Neuronal stem cell (in vitro differentiated cells): ENCODE data around the gene TRIM71.

Experiments used
- DNase-seq: peaks from one replicate; pipeline ENCODE4 v3.0.0-alpha.2; 2013; ENCODE audit warnings: low spot score
- H2AFZ ChIP-seq: one replicate; pipeline ENCODE4 v1.6.1; 2013; ENCODE audit warnings: mild to moderate bottlenecking, low read length, inconsistent platforms
- H2AK5ac ChIP-seq: 2 replicates; pipeline ENCODE4 v1.6.1; 2013; ENCODE audit warnings: low read depth, mild to moderate bottlenecking, inconsistent platforms, low read length, moderate library complexity, mixed read lengths
- H2BK120ac ChIP-seq: 2 replicates; pipeline ENCODE4 v1.6.1; 2013; ENCODE audit warnings: low read depth, mild to moderate bottlenecking, inconsistent platforms, low read length, moderate library complexity, mixed read lengths
- H2BK12ac ChIP-seq: one replicate; pipeline ENCODE4 v1.6.1; 2013; ENCODE audit warnings: low read length, inconsistent platforms
- H2BK15ac ChIP-seq: 2 replicates; pipeline ENCODE4 v1.6.1; 2013; ENCODE audit warnings: mild to moderate bottlenecking, low read length, inconsistent platforms, mixed read lengths
- H2BK5ac ChIP-seq: one replicate; pipeline ENCODE4 v1.6.1; 2013; ENCODE audit warnings: inconsistent platforms, mild to moderate bottlenecking, low read length, moderate library complexity
- H3K14ac ChIP-seq: one replicate; pipeline ENCODE4 v1.6.1; 2013; ENCODE audit warnings: low read length, inconsistent platforms
- H3K18ac ChIP-seq: 2 replicates; pipeline ENCODE4 v1.6.1; 2013; ENCODE audit warnings: low read length, inconsistent platforms
- H3K23ac ChIP-seq: 2 replicates; pipeline ENCODE4 v1.6.1; 2013; ENCODE audit warnings: low read depth, mild to moderate bottlenecking, mixed read lengths, low read length, inconsistent platforms; ENCODE audit not compliant: poor library complexity
- H3K27ac ChIP-seq: replicated peaks from 3 replicates; pipeline ENCODE4 v1.5.1; 2013; ENCODE audit warnings: low read length, inconsistent platforms
- H3K27me3 ChIP-seq, 3 experiments: 2 replicates each; pipeline ENCODE4 v1.6.1; 2013; ENCODE audit warnings: low read length in 3 of 3, mild to moderate bottlenecking in 2 of 3, inconsistent platforms in 1 of 3, low read depth in 1 of 3, mixed read lengths in 1 of 3, moderate library complexity in 1 of 3; ENCODE audit not compliant: control insufficient read depth in 3 of 3, insufficient read depth in 3 of 3
- H3K36me3 ChIP-seq, 2 donors: replicated peaks in 1 of 2; 2 replicates each; pipeline ENCODE4 v1.6.1; 2013; ENCODE audit warnings: low read length in 2 of 2; ENCODE audit not compliant: control insufficient read depth in 2 of 2, insufficient read depth in 2 of 2
- H3K4ac ChIP-seq: 2 replicates; pipeline ENCODE4 v1.6.1; 2013; ENCODE audit warnings: inconsistent platforms, mild to moderate bottlenecking, low read length, moderate library complexity
- H3K4me1 ChIP-seq, 2 donors: 1 replicate in 1 of 2; 2 replicates in 1 of 2; pipeline ENCODE4 v1.6.1; 2013; ENCODE audit warnings: low read length in 2 of 2, low read depth in 1 of 2; ENCODE audit not compliant: control insufficient read depth in 2 of 2, insufficient read depth in 1 of 2
- H3K4me2 ChIP-seq: one replicate; pipeline ENCODE4 v1.6.1; 2013; ENCODE audit warnings: mild to moderate bottlenecking, low read length, inconsistent platforms; ENCODE audit not compliant: insufficient read depth, poor library complexity, severe bottlenecking
- H3K4me3 ChIP-seq, 2 donors: 2 replicates each; pipeline ENCODE4 v1.5.1; 2013; ENCODE audit warnings: low read length in 2 of 2, mild to moderate bottlenecking in 2 of 2, inconsistent platforms in 1 of 2, moderate library complexity in 1 of 2
- H3K79me1 ChIP-seq: one replicate; pipeline ENCODE4 v1.6.1; 2013; ENCODE audit warnings: low read depth, mild to moderate bottlenecking, inconsistent platforms, low read length, moderate library complexity
- H3K9ac ChIP-seq: one replicate; pipeline ENCODE4 v1.6.1; 2013; ENCODE audit warnings: mild to moderate bottlenecking, low read depth, low read length, inconsistent platforms; ENCODE audit not compliant: poor library complexity
- H3K9me3 ChIP-seq, 2 donors: replicated peaks in 1 of 2; 2 replicates each; pipeline versions ENCODE3 to v1.6.1; 2013; ENCODE audit warnings: low read length in 2 of 2, mild to moderate bottlenecking in 2 of 2, inconsistent platforms in 1 of 2, low read depth in 1 of 2, mixed read lengths in 1 of 2, moderate library complexity in 1 of 2; ENCODE audit not compliant: control insufficient read depth in 2 of 2, insufficient read depth in 1 of 2
- H4K8ac ChIP-seq: one replicate; pipeline ENCODE4 v1.6.1; 2013; ENCODE audit warnings: low read depth, mild to moderate bottlenecking, inconsistent platforms, low read length, moderate library complexity
- H4K91ac ChIP-seq: one replicate; pipeline ENCODE4 v1.6.1; 2013; ENCODE audit warnings: low read length, low read depth, mild to moderate bottlenecking, inconsistent platforms; ENCODE audit not compliant: poor library complexity
- WGBS, 2 donors: extraction: QIAGEN DNeasy Blood & Tissue Kit; methylation state at CpG; one replicate each; pipeline ENCODE4 v1.1.7; 2013; ENCODE audit warnings: missing lambda C conversion rate in 2 of 2, mixed read lengths in 1 of 2; ENCODE audit not compliant: insufficient read length in 2 of 2, insufficient replicate concordance in 1 of 2; ENCODE audit errors: extremely low coverage in 2 of 2; 5-methylcytosine and 5-hydroxymethylcytosine counted together

TRIM71 gene

DNA sequence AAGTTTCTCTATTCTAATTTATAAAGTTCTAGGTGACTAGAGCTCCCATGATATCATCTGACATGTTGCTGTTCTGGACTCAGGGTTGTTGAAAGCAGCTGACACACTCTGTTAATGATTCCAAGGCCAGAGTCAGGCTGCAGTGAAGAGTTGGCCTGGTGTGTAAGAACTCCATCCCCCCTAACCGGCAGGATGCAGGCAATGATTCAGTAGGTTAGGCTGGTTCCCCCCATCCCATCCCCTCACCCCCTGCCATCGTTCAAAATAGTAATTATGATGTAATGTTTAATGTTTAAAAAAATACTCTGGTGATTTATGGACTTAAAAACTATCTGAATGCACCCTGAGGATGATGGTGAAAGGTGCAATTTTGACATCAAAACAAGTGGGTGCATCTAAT is 4.6 kb upstream of the TRIM71 start:
- H3K27ac ChIP-seq = no peak overlapping the region
- no peak overlapping the region for H2BK120ac ChIP-seq
- H2BK5ac ChIP-seq = no peak overlapping the region
- H3K23ac ChIP-seq = no peak overlapping the region
- no peak overlapping the region for H3K4me3 ChIP-seq
- no peak overlapping the region for H3K4ac ChIP-seq
- H3K79me1 ChIP-seq = peaks cover 4% of the 10 kb centered on the region
- no peak overlapping the region for H2BK15ac ChIP-seq
- no peak overlapping the region for H4K91ac ChIP-seq
- no peak overlapping the region for H2AK5ac ChIP-seq
- H3K4me2 ChIP-seq = no peak overlapping the region
- no peaks in the 10 kb centered on the region for H3K27me3 ChIP-seq
- no peak for DNase-seq
- no peak overlapping the region for H4K8ac ChIP-seq
- H3K18ac ChIP-seq = no peak overlapping the region
- H3K14ac ChIP-seq = no peak overlapping the region
- peaks cover 15 to 22% of the 10 kb centered on the region in 2 donors for H3K4me1 ChIP-seq
- H2BK12ac ChIP-seq = no peak overlapping the region
- no peak overlapping the region for H3K9ac ChIP-seq
- H3K36me3 ChIP-seq = no peaks in the 10 kb centered on the region
- no peak overlapping the region for H2AFZ ChIP-seq
- H3K9me3 ChIP-seq = no peaks in the 10 kb centered on the region
- WGBS, 2 donors = no CpG with 5 or more reads among the region's 2 CpGs

DNA sequence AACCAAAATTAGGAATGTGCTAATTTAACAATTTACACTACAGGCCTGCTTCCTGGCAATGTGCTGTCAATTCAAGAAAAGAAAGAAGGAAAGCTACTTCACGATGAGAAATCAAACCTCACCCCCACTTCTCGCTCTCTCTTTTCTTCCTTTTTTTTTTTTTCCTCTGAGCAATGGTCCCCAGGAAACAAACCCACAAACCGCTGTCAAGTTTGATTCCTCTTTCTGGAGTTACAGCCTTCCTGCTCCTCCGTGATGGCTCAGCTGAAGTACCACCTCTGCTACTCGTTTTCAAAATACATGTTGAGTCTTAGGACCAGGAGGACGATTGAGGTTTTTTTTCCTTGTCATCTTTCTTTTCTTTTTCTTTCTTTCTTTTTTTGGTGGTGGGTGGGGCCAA is 3.4 kb upstream of the TRIM71 start:
- no CpG with 5 or more reads among the region's 6 CpGs for WGBS, 2 donors
- Histone ChIP-seq H3K9me3 (no peaks in the 10 kb centered on the region), H4K91ac (no peak overlapping the region), H2AFZ (peak overlapping the region; percentile 56), H3K14ac (no peak overlapping the region), H3K27ac (no peak overlapping the region), H3K4me1 (peaks cover 15 to 22% of the 10 kb centered on the region in 2 donors), H3K79me1 (peaks cover 5% of the 10 kb centered on the region), H2BK12ac (no peak overlapping the region), H4K8ac (no peak overlapping the region), H3K27me3 (no peaks in the 10 kb centered on the region), H3K4ac (no peak overlapping the region), H2BK5ac (no peak overlapping the region), H2AK5ac (no peak overlapping the region), H3K9ac (no peak overlapping the region), H3K18ac (no peak overlapping the region), H2BK120ac (no peak overlapping the region), H3K36me3 (peaks cover 9 to 10% of the 10 kb centered on the region in 2 donors), H3K23ac (no peak overlapping the region), H3K4me3 (no peak overlapping the region), H3K4me2 (no peak overlapping the region), H2BK15ac (no peak overlapping the region)
- no peak for DNase-seq

DNA sequence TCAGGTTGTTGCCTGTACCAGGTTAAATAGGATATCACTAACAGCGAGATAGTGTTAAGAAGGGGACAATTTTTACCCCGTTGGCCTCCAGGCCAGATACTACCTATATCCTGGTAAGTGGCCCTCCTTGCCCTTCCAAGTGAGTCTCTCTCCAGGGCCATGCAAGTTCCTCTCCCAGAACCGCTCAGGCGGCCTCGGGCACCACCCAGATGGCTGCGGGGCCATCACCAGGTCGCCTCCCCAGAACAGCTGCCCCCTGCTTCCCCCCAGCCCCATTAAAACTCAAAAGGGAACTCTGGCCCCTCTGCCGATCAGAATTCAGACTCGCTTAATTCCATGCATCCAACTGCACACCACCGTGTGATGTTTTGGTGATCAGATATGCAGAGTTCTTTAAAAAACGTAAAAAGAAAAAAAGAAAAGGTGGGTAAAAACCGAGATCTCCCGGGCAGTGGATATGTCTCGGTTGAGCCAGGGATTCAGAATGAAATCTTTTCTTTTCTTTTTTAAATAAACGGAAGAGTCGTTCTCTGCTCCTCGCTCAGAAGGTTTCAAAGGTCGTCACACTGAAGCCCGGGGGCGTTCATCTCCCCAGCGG is 1.9 kb upstream of the TRIM71 start:
- no CpG with 5 or more reads among the region's 21 CpGs for WGBS, 2 donors
- Histone ChIP-seq H3K4me1 (peaks cover 15 to 22% of the 10 kb centered on the region in 2 donors), H3K4ac (peak overlapping the region; percentile 32), H3K79me1 (peaks cover 5% of the 10 kb centered on the region), H3K27ac (peak overlapping the region; percentile 94), H3K18ac (peak overlapping the region; percentile 93), H3K9me3 (peaks cover 0 to 2% of the 10 kb centered on the region in 2 donors), H2BK5ac (peak overlapping the region; percentile 90), H2AFZ (peak overlapping the region; percentile 65), H3K27me3 (no peaks in the 10 kb centered on the region), H4K8ac (no peak overlapping the region), H3K4me2 (peak overlapping the region; percentile 54), H2BK120ac (no peak overlapping the region), H3K9ac (no peak overlapping the region), H2BK15ac (peak overlapping the region; percentile 19), H4K91ac (no peak overlapping the region), H2BK12ac (no peak overlapping the region), H3K36me3 (peaks cover 14 to 25% of the 10 kb centered on the region in 2 donors), H3K4me3 (peak overlapping the region; percentile 68 to 94), H3K23ac (no peak overlapping the region), H2AK5ac (no peak overlapping the region), H3K14ac (no peak overlapping the region)
- DNase-seq = no peak

DNA sequence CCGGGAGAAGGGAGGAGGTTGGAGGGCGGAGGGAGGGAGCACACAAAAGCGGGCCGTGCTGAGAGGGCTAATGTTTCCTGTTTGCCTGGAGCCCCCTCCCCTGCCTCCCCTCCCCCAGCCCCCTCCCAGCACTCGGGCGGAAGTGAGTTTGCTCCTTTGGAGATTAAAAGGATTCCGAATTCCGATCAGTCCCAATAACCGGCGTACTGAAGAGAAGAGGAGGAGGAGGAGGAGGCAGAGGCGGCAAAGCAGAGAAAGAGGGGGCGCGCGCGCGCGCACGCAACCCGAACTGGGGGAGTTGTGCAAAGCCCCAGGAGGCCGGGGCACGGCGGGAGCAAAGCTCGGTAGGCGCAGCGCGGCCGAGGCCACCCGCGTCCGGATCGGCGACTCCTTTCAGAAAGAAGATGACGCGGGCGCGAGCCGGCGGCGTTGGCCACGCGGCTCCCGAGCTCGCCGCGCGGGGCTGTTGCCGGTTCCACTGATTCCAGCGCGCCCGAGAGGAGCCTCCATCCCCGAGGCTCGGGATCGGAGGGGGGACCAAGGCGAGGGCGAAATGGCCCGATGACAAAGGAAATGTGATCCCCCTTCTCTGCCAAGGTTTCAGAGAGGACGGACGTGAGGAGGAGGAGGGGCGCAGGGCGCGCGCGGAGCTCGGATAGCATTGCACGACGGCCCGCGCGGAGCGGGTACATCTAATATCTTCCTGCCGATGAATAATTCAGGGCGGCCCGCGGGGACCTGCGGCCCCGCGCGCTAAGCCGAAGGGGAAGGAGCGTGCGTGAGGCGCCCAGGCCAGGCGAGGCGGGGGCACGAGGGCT is 1.1 kb upstream of the TRIM71 start:
- H3K18ac ChIP-seq = peak overlapping the region; percentile 100
- H2BK12ac ChIP-seq = peak overlapping the region; percentile 73
- H3K36me3 ChIP-seq = peaks cover 14 to 31% of the 10 kb centered on the region in 2 donors
- H3K23ac ChIP-seq = peak overlapping the region; percentile 91
- no CpG with 5 or more reads among the region's 85 CpGs for WGBS, 2 donors
- peak overlapping the region; percentile 6 for H4K8ac ChIP-seq
- peak overlapping the region; percentile 100 for H3K27ac ChIP-seq
- peak overlapping the region; percentile 52 for H3K4me2 ChIP-seq
- peak overlapping the region; percentile 98 for H3K4ac ChIP-seq
- peak overlapping the region; percentile 100 for H3K9ac ChIP-seq
- peak overlapping the region; percentile 30 for H2BK15ac ChIP-seq
- peak overlapping the region; percentile 95 for H4K91ac ChIP-seq
- H3K4me3 ChIP-seq = peak overlapping the region; percentile 94 to 100
- no peaks in the 10 kb centered on the region for H3K27me3 ChIP-seq
- peak overlapping the region; percentile 91 for H2BK120ac ChIP-seq
- peak overlapping the region; percentile 99 for H2BK5ac ChIP-seq
- DNase-seq = peak; percentile 93
- peaks cover 15 to 26% of the 10 kb centered on the region in 2 donors for H3K4me1 ChIP-seq
- H3K14ac ChIP-seq = peak overlapping the region; percentile 89
- H2AFZ ChIP-seq = peak overlapping the region; percentile 87
- peaks cover 5% of the 10 kb centered on the region for H3K79me1 ChIP-seq
- H2AK5ac ChIP-seq = peak overlapping the region; percentile 99
- H3K9me3 ChIP-seq = peaks cover 0 to 2% of the 10 kb centered on the region in 2 donors
